ENCODE measurements around the gene PLA2G12B.

PLA2G12B gene

GRCh38 chr10:72886621-72887020 lies 68.0 kb downstream of the PLA2G12B start:
- CTCF ChIA-PET, result interaction anchor here (1.0 kb wide), 1 partner anchor 19 kb away, joined by 4 read pairs; no protein-coding TSS in a partner anchor
- POLR2A ChIA-PET, result no interaction called here
- TF ChIP-seq, protein P1, sequence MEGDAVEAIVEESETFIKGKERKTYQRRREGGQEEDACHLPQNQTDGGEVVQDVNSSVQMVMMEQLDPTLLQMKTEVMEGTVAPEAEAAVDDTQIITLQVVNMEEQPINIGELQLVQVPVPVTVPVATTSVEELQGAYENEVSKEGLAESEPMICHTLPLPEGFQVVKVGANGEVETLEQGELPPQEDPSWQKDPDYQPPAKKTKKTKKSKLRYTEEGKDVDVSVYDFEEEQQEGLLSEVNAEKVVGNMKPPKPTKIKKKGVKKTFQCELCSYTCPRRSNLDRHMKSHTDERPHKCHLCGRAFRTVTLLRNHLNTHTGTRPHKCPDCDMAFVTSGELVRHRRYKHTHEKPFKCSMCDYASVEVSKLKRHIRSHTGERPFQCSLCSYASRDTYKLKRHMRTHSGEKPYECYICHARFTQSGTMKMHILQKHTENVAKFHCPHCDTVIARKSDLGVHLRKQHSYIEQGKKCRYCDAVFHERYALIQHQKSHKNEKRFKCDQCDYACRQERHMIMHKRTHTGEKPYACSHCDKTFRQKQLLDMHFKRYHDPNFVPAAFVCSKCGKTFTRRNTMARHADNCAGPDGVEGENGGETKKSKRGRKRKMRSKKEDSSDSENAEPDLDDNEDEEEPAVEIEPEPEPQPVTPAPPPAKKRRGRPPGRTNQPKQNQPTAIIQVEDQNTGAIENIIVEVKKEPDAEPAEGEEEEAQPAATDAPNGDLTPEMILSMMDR (IDR thresholded peaks at IDR 0.05; ENCODE audit: control extremely low read depth, extremely low read depth, low read depth, missing control alignments), result no peak
- DNase-seq (ENCODE audit: extremely low spot score), result no peak

DNA sequence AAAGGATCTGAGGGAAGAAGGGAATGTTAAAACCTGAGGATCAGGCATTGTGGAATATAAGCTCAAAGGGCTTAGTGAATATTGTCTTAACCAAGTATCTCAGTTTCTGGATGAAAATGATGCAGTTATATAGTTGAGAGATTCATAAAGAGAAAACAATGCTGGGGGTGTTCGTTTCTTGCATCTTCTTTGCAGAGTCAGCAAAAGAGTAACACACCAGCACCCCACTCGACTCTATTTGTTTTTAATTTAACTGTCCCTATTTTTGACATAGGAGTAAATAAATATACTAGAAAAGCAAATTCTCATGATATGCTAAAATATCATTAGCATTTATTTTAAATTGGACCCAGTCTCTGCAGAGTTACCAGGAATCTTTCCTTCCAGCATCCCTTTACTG lies 68.7 kb downstream of the PLA2G12B start:
- ChIA-PET CTCF (no interaction called here), POLR2A (no interaction called here)
- DNase-seq (ENCODE audit: extremely low spot score), result no peak
- TF ChIP-seq, protein P1 (IDR thresholded peaks at IDR 0.05; ENCODE audit: control extremely low read depth, extremely low read depth, low read depth, missing control alignments), result no peak

All from GM10248 (cell line).